K562 (cell line): ENCODE measurements around the gene ADGRF5. TPM values are rescaled to one million over a fixed set of nuclear protein-coding genes. Genes with fewer than 3 reads are reported as not detected.

Experiments
- ATAC-seq: fragments of 200-7000 bp; cut with Tn5 transposase; 3 replicates; pipeline ENCODE4 v1.9.1; 2020; ENCODE audit warnings: moderate library complexity
- BruUV-seq: library from RNA; stranded (reverse); fragments of 400-500 nt; replicated peaks from 2 replicates; lab custom pipeline; 2021; lab: Mats Ljungman, UMichigan
- CTCF ChIA-PET: fragments of 300-600 bp; formaldehyde crosslinking; extraction: SDS; loops from one replicate; lab custom pipeline; 2021; ENCODE audit warnings: low intra/inter-chr PET ratio; lab: Yijun Ruan, JAX
- POLR2A ChIA-PET: fragments of 300-600, 350-650 bp; sonication (Branson Sonifier 250); formaldehyde crosslinking; extraction: SDS; loops from one replicate; lab custom pipeline; 2021; ENCODE audit warnings: antibody characterized with exemption, inconsistent platforms; lab: Yijun Ruan, JAX
- DNase-seq, 4 experiments: peaks; one replicate each; pipeline versions ENCODE4 v3.0.0 to v3.0.0-alpha.2; 2011 to 2018; ENCODE audit warnings: low spot score in 3 of 4, mixed read lengths in 3 of 4; ENCODE audit errors: extremely low read depth in 1 of 4
- FAIRE-seq: peaks from 2 replicates; lab custom pipeline; 2011; peaks lifted over from hg19 to GRCh38; lab: Jason Lieb, UNC
- H2AFZ ChIP-seq: 2 replicates; pipeline ENCODE4 v1.6.0; 2011; ENCODE audit warnings: low read depth, low read length, control low read depth, inconsistent platforms
- H3K27ac ChIP-seq: fragments of 200-600 bp; 3 replicates; pipeline ENCODE4 v1.8.0; 2011; ENCODE audit warnings: low read depth, mild to moderate bottlenecking, control low read depth, inconsistent platforms, low read length, moderate library complexity, mixed read lengths; ENCODE audit errors: extremely low read depth
- H3K27me3 ChIP-seq, 2 experiments: fragments of 300-600 bp in 1 of 2; 2 replicates in 1 of 2; 3 replicates in 1 of 2; pipeline versions ENCODE4 v1.6.0 to v1.8.0; 2011; ENCODE audit warnings: inconsistent platforms in 2 of 2, low read length in 2 of 2, mild to moderate bottlenecking in 1 of 2, mixed read lengths in 1 of 2, moderate library complexity in 1 of 2; ENCODE audit not compliant: control insufficient read depth in 2 of 2, insufficient read depth in 2 of 2
- H3K36me3 ChIP-seq: fragments of 300-600 bp; 3 replicates; pipeline ENCODE4 v1.8.0; 2011; ENCODE audit warnings: mild to moderate bottlenecking, low read length, inconsistent platforms; ENCODE audit not compliant: control insufficient read depth, insufficient read depth
- H3K4me1 ChIP-seq, 2 experiments: fragments of 200-600 bp in 1 of 2; replicated peaks in 1 of 2; 2 replicates in 1 of 2; 3 replicates in 1 of 2; pipeline versions ENCODE4 v1.5.1 to v1.8.0; 2011; ENCODE audit warnings: inconsistent platforms in 2 of 2, low read length in 2 of 2, mild to moderate bottlenecking in 1 of 2, mixed read lengths in 1 of 2, moderate library complexity in 1 of 2; ENCODE audit not compliant: control insufficient read depth in 2 of 2, insufficient read depth in 2 of 2
- H3K4me2 ChIP-seq: 2 replicates; pipeline ENCODE4 v1.6.1; 2011; ENCODE audit warnings: low read length, control low read depth, inconsistent platforms, mixed read lengths; ENCODE audit not compliant: insufficient read depth
- H3K4me3 ChIP-seq: fragments of 200-600 bp; sonication (generic), shearing (Covaris generic); 2 replicates; pipeline ENCODE4 v1.5.1; 2016; ENCODE audit warnings: control low read depth, inconsistent platforms
- H3K79me2 ChIP-seq: fragments of 200-600 bp; 3 replicates; pipeline ENCODE4 v1.8.0; 2011; ENCODE audit warnings: low read length, inconsistent platforms; ENCODE audit not compliant: control insufficient read depth, insufficient read depth
- H3K9ac ChIP-seq, 2 experiments: 2 replicates each; pipeline versions ENCODE4 v1.6.0 to v1.6.1; 2011; ENCODE audit warnings: low read depth in 2 of 2, low read length in 2 of 2, control low read depth in 1 of 2, inconsistent platforms in 1 of 2, mild to moderate bottlenecking in 1 of 2, mixed read lengths in 1 of 2; ENCODE audit not compliant: insufficient read depth in 1 of 2
- H3K9me1 ChIP-seq: one replicate; pipeline ENCODE4 v1.6.0; 2011; ENCODE audit warnings: inconsistent platforms, mild to moderate bottlenecking, low read length, moderate library complexity; ENCODE audit not compliant: control insufficient read depth, insufficient read depth
- H3K9me3 ChIP-seq: replicated peaks from 2 replicates; pipeline ENCODE4 v1.5.1; 2011; ENCODE audit warnings: low read depth, low read length, inconsistent platforms; ENCODE audit not compliant: control insufficient read depth, insufficient read depth
- H4K20me1 ChIP-seq: replicated peaks from 2 replicates; pipeline ENCODE4 v1.6.1; 2011; ENCODE audit warnings: low read length, inconsistent platforms, mixed read lengths; ENCODE audit not compliant: control insufficient read depth, insufficient read depth
- ARNT ChIP-seq, 2 experiments: fragments of 450-650 bp; IDR thresholded peaks; 2 replicates each; pipeline ENCODE4 v1.6.1; 2016; ENCODE audit warnings: mild to moderate bottlenecking in 1 of 2
- COPS2 ChIP-seq: fragments of 450-650 bp; conservative IDR thresholded peaks from 2 replicates; pipeline ENCODE4 v1.6.1; 2016; ENCODE audit warnings: mild to moderate bottlenecking, moderate library complexity
- ETV6 ChIP-seq, 3 experiments: fragments of 150-350 bp in 1 of 3; sonication (generic) in 1 of 3; formaldehyde crosslinking in 1 of 3; IDR thresholded peaks; 2 replicates each; pipeline versions ENCODE4 v1.6.1 to v1.8.0; 2014 to 2022; ENCODE audit warnings: borderline replicate concordance in 2 of 3, low read depth in 2 of 3, antibody characterized with exemption in 1 of 3, low read length in 1 of 3, mild to moderate bottlenecking in 1 of 3, missing genetic modification reagents in 1 of 3
- FOXK2 ChIP-seq, 2 experiments: fragments of 450-650 bp; IDR thresholded peaks in 1 of 2; conservative IDR thresholded peaks in 1 of 2; 2 replicates each; pipeline ENCODE4 v1.6.1; 2016; ENCODE audit warnings: low read depth in 2 of 2, mild to moderate bottlenecking in 1 of 2
- GABPA ChIP-seq: fragments of 200-800 bp; sonication (Bioruptor generic); conservative IDR thresholded peaks from 2 replicates; pipeline ENCODE4 v1.6.1; 2016; ENCODE audit warnings: low read depth, missing genetic modification characterization, missing compliant biosample characterization
- MTA2 ChIP-seq: fragments of 450-650 bp; IDR thresholded peaks from 2 replicates; pipeline ENCODE4 v1.6.1; 2016; ENCODE audit warnings: low read depth
- NEUROD1 ChIP-seq: fragments of 150-350 bp; IDR thresholded peaks from 2 replicates; pipeline ENCODE4 v1.6.1; 2014; ENCODE audit warnings: borderline replicate concordance, low read length, low read depth; ENCODE audit not compliant: partially characterized antibody
- SPI1 ChIP-seq: IDR thresholded peaks from 2 replicates; pipeline ENCODE4 v1.6.1; 2011; ENCODE audit warnings: low read depth, low read length, control low read depth, borderline replicate concordance
- TRIM24 ChIP-seq, 2 experiments: fragments of 450-650 bp; IDR thresholded peaks; 2 replicates each; pipeline ENCODE4 v1.6.1; 2016
- TRIM28 ChIP-seq: fragments of 450-650 bp; IDR thresholded peaks from 2 replicates; pipeline ENCODE4 v1.6.1; 2017
- WGBS: fragments of 100-300 bp; shearing (Covaris generic); methylation state at CpG from one replicate; pipeline ENCODE4 v1.1.6; 2016; ENCODE audit warnings: low coverage, mixed read lengths; ENCODE audit not compliant: insufficient coverage; ENCODE audit errors: missing lambda C conversion rate; 5-methylcytosine and 5-hydroxymethylcytosine counted together
- in situ Hi-C: fragments of 300-500 bp; cut with MboI; formaldehyde crosslinking; loops from 4 replicates; pipeline ENCODE4 v1.15.0; 2018; ENCODE audit warnings: inconsistent platforms, mixed read lengths
- intact Hi-C: fragments of 100-400 bp; cut with micrococcal nuclease; formaldehyde crosslinking; loops from 2 replicates; pipeline ENCODE4 v1.14.2; 2022
- polyA plus RNA-seq, 8 experiments: library from polyadenylated mRNA; depleted of rRNA in 4 of 8; stranded (reverse) in 5 of 8; unstranded in 3 of 8; fragments of >200 nt; fragmentation: Nextera tagmentation in 2 of 8; fragmentation: Illumina TruSeq in 1 of 8; extraction: Ambion mirVana in 2 of 8; extraction: Trizol in 1 of 8; gene quantifications; 2 replicates each; pipeline versions ENCODE4 v1.2.1 to v1.2.3, GENCODE V29; 2011 to 2014; ENCODE audit warnings: inconsistent platforms in 1 of 8, missing spikeins in 1 of 8
- total RNA-seq, 7 experiments: library from RNA; depleted of rRNA in 6 of 7; stranded (reverse); fragments of >200 nt in 6 of 7; fragmentation: Illumina TruSeq in 2 of 7; extraction: Trizol in 2 of 7; gene quantifications; 2 replicates each; pipeline versions ENCODE4 v1.2.1 to v1.2.3, GENCODE V29; 2011 to 2021; ENCODE audit warnings: low replicate concordance in 1 of 7
- TF ChIP-seq, protein P1 (sequence below), 2 experiments: fragments of 450-650 bp; formaldehyde crosslinking in 1 of 2; IDR thresholded peaks; 2 replicates each; pipeline versions ENCODE4 v1.4.0 to v1.6.1; 2014 to 2020; ENCODE audit warnings: mild to moderate bottlenecking in 2 of 2, borderline replicate concordance in 1 of 2, low read depth in 1 of 2

The ADGRF5 gene
- total and polyA plus RNA-seq, 9 of the 15 experiments (the other 6 are each of a cell fraction or from before 2014, with no cell fraction given), result 0.07 TPM; not detected in 8

DNA sequence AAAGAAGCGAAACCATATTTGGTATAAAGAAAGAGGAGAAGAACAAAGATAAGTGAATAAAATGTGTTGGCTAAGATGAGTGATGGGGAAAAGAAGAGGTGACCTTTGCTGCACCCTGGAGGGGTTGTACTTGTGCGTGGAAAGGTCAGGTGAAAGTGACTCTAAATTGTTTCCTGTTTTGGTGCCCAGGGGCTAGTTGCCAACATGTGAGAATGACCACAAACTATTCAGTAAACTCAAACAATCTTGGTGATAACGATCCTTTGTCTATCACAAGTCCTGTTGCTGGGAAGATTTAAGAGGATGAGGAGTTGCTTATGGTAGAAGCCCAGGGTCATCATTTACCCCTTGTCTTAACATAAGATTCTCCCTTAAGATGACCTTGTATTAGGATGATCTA, 57.9 kb downstream of the ADGRF5 start:
- no peak overlapping the region for H2AFZ ChIP-seq
- ATAC-seq (no peak), FAIRE-seq (no peak), DNase-seq (no peak)
- intact Hi-C loops, result no loop called here
- WGBS, result 0% methylated on average over 3 of the region's 3 CpGs
- H3K36me3 ChIP-seq, result no peaks in the 10 kb centered on the region
- BruUV-seq, result no TSS peak
- no peaks in the 10 kb centered on the region for H3K9me1 ChIP-seq
- CTCF ChIA-PET, result no interaction called here
- H3K9me3 ChIP-seq, result no peaks in the 10 kb centered on the region
- H3K4me2 ChIP-seq, result no peak overlapping the region
- no peak overlapping the region for H3K27ac ChIP-seq
- H3K9ac ChIP-seq, result no peak overlapping the region
- H3K27me3 ChIP-seq, result peaks cover 0 to 6% of the 10 kb centered on the region in 2 experiments; a peak in 2 of 5 replicates
- TF ChIP-seq ARNT (IDR thresholded peaks at IDR 0.05) (no peak), COPS2 (no peak), GABPA (no peak), NEUROD1 (no peak), ETV6 (IDR thresholded peaks at IDR 0.05; ENCODE audit: borderline replicate concordance in 1 of 2, low read depth in 2 of 2, low read length in 1 of 2) (no peak), ETV6 (CRISPR knock-in tag; IDR thresholded peaks at IDR 0.05; ENCODE audit: borderline replicate concordance) (no peak), TRIM28 (no peak), SPI1 (no peak), FOXK2 (conservative IDR thresholded peaks at IDR 0.05 in 1 of 2, IDR thresholded peaks at IDR 0.05 in 1 of 2; ENCODE audit: low read depth in 2 of 2) (no peak), MTA2 (no peak), TRIM24 (IDR thresholded peaks at IDR 0.05) (no peak)
- TF ChIP-seq, protein P1, sequence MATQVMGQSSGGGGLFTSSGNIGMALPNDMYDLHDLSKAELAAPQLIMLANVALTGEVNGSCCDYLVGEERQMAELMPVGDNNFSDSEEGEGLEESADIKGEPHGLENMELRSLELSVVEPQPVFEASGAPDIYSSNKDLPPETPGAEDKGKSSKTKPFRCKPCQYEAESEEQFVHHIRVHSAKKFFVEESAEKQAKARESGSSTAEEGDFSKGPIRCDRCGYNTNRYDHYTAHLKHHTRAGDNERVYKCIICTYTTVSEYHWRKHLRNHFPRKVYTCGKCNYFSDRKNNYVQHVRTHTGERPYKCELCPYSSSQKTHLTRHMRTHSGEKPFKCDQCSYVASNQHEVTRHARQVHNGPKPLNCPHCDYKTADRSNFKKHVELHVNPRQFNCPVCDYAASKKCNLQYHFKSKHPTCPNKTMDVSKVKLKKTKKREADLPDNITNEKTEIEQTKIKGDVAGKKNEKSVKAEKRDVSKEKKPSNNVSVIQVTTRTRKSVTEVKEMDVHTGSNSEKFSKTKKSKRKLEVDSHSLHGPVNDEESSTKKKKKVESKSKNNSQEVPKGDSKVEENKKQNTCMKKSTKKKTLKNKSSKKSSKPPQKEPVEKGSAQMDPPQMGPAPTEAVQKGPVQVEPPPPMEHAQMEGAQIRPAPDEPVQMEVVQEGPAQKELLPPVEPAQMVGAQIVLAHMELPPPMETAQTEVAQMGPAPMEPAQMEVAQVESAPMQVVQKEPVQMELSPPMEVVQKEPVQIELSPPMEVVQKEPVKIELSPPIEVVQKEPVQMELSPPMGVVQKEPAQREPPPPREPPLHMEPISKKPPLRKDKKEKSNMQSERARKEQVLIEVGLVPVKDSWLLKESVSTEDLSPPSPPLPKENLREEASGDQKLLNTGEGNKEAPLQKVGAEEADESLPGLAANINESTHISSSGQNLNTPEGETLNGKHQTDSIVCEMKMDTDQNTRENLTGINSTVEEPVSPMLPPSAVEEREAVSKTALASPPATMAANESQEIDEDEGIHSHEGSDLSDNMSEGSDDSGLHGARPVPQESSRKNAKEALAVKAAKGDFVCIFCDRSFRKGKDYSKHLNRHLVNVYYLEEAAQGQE (IDR thresholded peaks at IDR 0.05; ENCODE audit: borderline replicate concordance), result no peak
- TF ChIP-seq, protein P1 (CRISPR knock-in tag; IDR thresholded peaks at IDR 0.05; ENCODE audit: low read depth), result no peak
- no peaks in the 10 kb centered on the region for H3K4me1 ChIP-seq
- no peak overlapping the region for H3K4me3 ChIP-seq
- POLR2A ChIA-PET, result no interaction called here
- no peaks in the 10 kb centered on the region for H3K79me2 ChIP-seq
- H4K20me1 ChIP-seq, result no peaks in the 10 kb centered on the region
- in situ Hi-C loops, result no loop called here
